ENCODE data around the gene USP28.
"Not testable (repeated sequence)": the region's sequence is repeated elsewhere in the genome, so short reads cannot be mapped to it uniquely, and the experiment has no call there.

The USP28 gene

DNA sequence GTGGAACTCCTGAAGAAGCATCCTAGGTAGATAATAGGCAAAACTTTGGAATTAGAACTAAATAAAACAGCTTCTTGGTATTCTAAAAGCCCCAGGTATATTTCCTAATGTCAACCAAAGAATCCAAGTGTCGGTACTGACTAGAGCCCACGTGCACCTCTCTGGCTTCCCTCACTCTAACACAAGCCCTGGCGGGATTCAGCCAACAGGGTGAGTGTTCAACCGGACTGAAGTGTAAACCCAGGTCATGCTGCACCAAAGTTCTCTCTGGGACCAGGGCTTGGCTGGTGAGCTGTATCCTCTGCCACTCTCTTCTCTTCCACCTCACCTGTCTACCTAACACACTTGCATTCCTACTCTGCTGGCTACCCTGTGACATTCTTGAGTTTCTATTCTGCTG lies 40.1 kb downstream of the USP28 start:
- no peak for ATAC-seq

- ATAC-seq: no peak
Measured at GRCh38 chr11:113833151-113833550, 42.2 kb downstream of the USP28 start.

DNA sequence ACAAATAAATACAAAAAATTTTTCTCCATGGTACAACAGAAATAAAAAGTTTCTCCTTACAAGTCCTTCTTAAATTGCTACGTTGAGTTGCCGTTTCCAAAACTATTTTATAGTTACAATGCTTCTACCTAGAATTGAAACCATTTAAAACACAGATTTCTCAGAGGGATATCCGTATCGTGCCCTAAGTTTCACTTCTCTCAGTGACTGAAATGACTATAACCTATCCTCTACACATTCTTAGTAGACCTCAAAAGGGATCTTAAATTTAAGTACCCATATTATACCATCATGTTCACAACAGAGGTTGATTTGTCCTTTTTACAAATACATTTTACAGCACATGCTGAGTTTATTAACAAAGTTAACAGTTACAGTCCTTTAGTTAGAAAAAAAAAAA lies 44.1 kb downstream of the USP28 start:
- no peak for ATAC-seq

DNA sequence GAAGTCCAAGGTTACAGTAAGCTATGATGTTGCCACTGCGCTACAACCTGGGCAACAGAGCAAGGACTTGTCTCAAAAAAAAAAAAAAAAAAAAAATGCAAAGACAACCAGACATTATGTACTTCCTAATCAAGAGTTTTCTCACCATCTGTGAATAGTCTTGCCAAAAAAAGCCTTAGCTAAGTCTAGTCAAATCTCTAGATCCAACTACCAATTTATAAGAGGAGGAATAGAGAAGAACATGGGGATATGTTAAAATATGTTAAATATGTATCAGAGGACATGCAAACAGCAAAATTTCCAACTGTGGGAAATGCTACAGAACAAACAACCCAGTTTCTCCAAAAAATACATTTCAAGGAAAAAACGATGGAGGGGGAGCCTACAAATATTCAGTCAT lies 45.6 kb downstream of the USP28 start:
- no peak for ATAC-seq

GRCh38 chr11:113828191-113828590 lies 47.2 kb downstream of the USP28 start:
- no peak for ATAC-seq

DNA sequence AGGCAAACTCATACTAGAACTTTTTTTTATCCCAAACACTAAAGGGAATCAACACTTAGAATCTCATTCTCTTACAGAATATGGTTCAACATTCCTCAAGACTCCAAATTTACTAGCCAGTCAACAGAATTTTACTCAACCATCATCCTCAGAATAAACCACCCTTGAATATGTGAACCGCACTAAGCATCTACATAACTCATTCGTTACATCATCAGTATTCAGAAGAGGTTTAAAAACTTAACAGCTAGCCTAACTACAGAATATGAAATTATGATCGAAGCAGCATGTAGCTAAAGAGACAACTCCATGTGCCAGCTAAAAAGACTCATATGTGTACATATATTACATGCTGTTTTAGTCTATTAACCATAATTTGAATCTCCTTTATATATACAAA lies 47.9 kb downstream of the USP28 start:
- ATAC-seq: no peak

- no peak for ATAC-seq
Measured at GRCh38 chr11:113818426-113818825, 56.9 kb downstream of the USP28 start.

DNA sequence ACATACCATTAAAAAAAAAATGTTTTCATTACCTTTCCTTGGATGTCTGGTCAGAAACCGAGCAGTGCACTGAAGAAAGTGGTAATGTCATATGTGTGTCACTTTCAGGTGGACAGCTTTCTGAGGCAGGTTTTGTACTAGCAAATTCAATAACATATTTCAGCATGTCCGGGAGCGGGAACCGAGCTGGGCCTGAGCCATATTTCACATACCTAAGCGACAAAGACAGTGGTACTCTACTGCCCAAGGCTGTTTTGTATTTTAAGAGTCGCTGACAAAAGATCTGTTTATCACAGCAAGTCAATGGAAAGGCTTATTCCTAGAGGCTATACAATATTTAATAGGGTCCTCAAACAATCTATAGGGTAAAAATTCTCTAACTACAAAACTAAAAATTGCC lies 57.7 kb downstream of the USP28 start:
- no peak for ATAC-seq

GRCh38 chr11:113817162-113817561 lies 58.2 kb downstream of the USP28 start:
- no peak for ATAC-seq

- ATAC-seq: no peak
Measured at GRCh38 chr11:113814181-113814580, 61.2 kb downstream of the USP28 start.

DNA sequence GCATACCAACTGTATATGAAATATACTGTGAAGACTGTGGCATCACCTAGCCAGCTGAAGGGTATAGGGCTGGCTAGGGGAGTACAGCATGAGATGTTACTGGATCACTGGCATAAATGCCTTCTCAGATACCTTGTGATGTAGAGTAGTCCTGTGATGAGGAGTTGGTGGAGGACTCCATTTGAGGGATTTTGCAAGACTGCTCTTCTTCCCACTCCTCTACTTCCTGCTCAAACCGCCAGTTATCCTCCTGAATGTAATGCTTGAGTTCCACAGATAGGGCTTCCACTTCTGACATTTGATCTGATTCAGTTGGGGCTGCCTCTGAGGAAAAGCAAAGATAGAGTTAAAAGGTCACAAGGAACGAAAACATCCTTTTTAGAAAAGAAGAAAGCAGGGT lies 66.4 kb downstream of the USP28 start:
- no peak for ATAC-seq

GRCh38 chr11:113806406-113806805 lies 69.0 kb downstream of the USP28 start:
- no peak for ATAC-seq

- no peak for ATAC-seq
Measured at GRCh38 chr11:113805640-113806039, 69.7 kb downstream of the USP28 start.

DNA sequence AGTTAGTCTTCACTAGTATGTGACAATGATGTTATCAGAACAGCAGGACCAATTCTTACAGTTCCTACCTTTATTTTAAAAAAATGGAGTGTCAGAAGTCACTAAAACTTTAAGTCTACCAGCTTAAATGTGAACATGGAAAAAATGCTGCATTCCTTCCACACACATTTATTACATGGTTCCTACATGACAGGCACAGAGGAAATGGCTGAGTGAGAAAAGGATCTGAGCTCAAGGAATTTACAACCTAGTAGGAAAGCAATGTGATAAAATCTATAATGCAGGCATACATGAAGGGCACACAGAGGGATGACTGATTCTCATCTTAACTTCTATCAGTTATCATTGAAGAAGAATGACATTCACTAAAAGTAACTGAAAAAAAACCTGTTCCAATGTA lies 72.8 kb downstream of the USP28 start:
- ATAC-seq: no peak

DNA sequence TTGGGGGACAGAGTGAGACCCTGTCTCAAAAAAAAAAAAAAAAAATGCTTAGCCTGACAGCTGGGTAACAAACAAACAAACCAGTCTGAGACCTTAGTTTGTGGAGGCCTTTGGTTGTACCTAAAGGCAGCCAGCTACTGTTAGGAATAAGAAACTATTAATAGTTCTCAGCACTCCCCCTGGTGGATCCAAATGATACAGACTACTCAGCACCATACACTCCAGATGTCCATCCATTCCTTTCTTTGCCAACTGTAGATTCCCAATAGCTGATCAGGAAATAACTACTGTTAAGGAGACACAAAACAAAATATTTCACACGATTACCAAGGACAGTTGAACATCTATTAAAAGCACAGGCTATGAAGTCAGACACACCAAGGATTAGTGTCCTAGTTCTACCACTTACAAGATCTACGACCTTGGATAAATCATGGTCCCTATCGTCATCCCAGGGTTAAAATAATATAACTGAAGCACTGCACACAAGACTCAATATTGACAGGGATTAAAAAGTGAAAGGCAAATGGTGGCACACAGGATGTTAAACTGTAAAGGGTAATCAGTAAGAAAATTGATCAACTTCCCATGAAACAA lies 78.6 kb downstream of the USP28 start:
- peak; percentile 41 to 59 for ATAC-seq

GRCh38 chr11:113789675-113790320 lies 85.6 kb downstream of the USP28 start:
- no peak for ATAC-seq

DNA sequence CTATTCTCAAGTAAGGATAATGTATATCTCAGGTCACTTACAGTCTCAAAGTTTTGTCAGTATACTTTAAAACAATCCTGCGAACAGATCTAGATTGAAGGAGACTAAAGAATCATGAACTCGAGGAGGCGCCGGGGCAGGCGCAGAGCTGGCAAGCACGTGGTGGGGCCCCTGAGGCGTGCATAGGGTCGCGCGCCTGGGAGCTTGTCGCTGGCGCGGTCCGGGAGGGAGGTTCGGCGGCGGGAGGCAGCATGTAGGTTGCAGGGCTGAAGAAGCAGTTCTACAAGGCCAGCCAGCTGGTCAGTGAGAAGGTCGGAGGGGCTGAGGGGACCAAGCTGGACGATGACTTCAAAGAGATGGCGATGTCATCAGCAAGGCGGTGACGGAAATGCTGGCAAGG lies 86.4 kb downstream of the USP28 start:
- not testable (repeated sequence) for ATAC-seq

DNA sequence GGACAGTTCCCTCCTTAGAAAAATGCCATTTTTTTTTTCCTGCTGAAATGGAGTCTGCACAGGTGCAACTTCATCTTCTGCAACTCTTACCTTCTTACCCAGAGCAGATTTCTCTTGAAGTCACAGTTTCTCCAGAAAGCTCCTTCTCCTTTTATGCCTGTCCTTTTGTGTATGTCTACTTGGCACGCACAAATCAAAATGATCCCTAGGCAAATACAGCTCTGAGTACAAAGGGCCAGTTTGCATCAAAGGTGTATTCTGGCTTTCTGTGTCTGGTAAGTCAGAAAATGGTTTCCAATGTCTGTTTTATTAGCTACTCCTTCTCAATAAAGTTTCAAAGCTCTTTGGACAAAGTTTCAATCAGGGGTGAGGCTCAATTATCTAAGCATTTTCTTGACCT lies 93.2 kb downstream of the USP28 start:
- ATAC-seq: no peak

- ATAC-seq: no peak
Measured at GRCh38 chr11:113781682-113782081, 93.7 kb downstream of the USP28 start.

- ATAC-seq: no peak
Measured at GRCh38 chr11:113779496-113779895, 95.9 kb downstream of the USP28 start, which contains the start of gene CLDN25. TSS of gene CLDN25 (plus strand) at chr11:113779796. CDS start at chr11:113779796, 0 bp downstream.

DNA sequence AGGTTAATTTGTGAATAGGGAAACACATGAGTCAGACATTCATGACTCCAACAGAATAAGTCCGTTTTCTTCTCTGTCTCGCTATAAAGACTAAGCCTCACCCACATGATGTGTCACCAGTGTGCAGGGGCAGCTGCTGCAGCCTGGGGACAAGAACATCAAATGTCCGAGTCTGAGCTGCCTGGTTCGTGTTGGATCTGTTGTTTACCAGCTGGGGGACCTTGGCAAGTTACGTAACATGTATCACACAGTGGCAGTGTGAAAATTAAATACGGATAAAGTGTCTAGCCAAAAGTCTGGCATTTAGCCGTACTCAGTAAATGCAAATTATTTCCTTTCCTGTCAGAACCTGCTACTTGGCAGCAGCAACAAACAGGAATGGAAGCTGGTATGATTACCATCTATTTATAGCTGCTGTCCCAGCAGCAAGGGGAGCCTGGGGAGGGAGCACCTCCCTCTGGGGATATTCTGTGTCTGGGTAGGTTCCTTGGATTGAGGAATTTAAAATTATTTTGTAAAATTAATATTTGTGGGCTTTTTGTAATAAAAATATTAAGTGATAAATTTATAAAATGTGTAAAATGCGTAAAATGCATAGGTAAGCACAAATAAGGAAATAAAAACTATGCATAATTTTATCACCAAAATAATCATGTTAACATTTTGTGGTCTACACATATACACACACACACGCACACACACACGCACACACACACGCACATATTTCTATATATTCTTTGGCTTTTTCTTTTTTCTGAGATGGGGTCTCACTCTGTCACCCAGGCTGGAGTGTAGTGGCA lies 97.1 kb downstream of the USP28 start:
- no peak for ATAC-seq

DNA sequence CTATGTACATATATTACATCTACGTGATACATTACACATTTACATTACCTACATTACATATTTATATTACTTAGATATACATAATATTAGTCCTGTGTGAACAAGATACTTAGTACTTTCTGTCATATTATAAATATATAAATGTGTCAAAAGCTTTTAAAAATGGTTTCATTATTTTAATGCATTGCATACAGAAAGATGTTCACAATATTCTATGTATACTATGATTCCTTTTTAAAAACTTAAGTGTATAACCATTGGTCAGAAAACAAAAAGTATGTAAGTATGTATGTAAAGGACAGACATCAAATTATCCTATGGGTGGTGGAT lies 101.2 kb downstream of the USP28 start:
- no peak for ATAC-seq

DNA sequence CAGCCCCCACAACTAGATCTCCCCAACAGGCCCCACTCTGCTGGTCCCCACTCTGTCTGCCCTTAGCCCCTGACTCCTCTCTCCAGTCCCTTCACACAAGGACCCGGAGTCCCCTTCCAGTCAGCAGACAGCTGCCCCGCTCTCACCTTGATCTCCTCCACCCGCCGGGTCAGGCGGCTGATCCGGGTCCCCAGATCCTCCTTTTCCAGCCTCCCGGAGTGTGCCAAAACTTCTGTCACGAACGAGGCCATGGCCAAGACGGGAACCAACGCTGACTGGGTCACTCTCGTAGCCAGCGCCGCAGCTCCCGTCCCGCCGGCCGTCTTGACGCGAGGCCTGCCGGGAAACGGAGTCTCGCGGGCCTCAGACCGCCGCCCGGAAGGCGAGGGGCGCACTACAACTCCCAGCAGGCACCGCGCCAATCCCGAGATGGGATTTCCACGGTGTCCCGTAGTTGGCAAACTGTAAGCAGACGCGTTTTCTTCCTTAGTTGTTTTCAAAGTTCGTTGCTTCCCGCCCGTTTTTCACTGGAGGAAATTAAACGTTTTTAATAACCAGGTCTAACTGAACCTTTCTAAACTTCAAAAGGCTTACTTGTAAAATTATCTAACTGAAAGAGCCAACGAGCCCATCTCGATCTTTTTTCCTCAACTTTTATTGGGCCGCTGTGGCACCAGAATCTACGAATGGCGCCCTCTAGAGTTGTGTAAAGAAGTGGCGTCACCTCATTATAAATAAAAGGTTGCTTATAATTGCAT lies 101.8 kb downstream of the USP28 start, which contains the start of gene ZW10:
ZW10 (minus strand) TSS at position 277 of the 758 bp plus-strand sequence; CDS start at position 251, 26 bp downstream.
- peak; percentile 99 for ATAC-seq

All from activated CD4-positive, CD25-positive, alpha-beta regulatory T cell treated with anti-CD3 and anti-CD28 coated beads, Interleukin-2, amount 50 U/mL, for 24 hours (primary cell).